GM19324 (cell line): ENCODE measurements around the gene OR8G1.
"Not testable (repeated sequence)": the region's sequence is repeated elsewhere in the genome, so short reads cannot be mapped to it uniquely, and the experiment has no call there.

ENCODE experiments used
- ATAC-seq: cut with Tn5 transposase; IDR thresholded peaks from one replicate; pipeline ENCODE4 v1.9.1; 2021; ENCODE audit warnings: mild to moderate bottlenecking, moderate library complexity; ENCODE audit not compliant: unreplicated experiment, low FRiP score

The OR8G1 gene

GRCh38 chr11:124240621-124241397 is at the start of gene OR8G1:
Gene OR8G1 (plus strand): TSS chr11:124241095. CDS start chr11:124249676, 8,581 bp downstream.
- no peak for ATAC-seq

GRCh38 chr11:124193221-124194010 is 47.5 kb upstream of the OR8G1 start:
- ATAC-seq = no peak

- no peak for ATAC-seq
These were observed 46.4 kb upstream of the OR8G1 start for GRCh38 chr11:124194293-124195188.

GRCh38 chr11:124195189-124195734 is 45.6 kb upstream of the OR8G1 start:
- peak; percentile 72 for ATAC-seq

- ATAC-seq = no peak
These were observed 42.9 kb upstream of the OR8G1 start for GRCh38 chr11:124197999-124198398.

GRCh38 chr11:124198897-124199296 is 42.0 kb upstream of the OR8G1 start:
- no peak for ATAC-seq

- no peak for ATAC-seq
These were observed 41.2 kb upstream of the OR8G1 start for GRCh38 chr11:124199702-124200101.

GRCh38 chr11:124200671-124201070 is 40.2 kb upstream of the OR8G1 start:
- no peak for ATAC-seq

- no peak for ATAC-seq
These were observed 37.9 kb upstream of the OR8G1 start for GRCh38 chr11:124202951-124203350.

- no peak for ATAC-seq
These were observed 36.9 kb upstream of the OR8G1 start for GRCh38 chr11:124204008-124204407.

- ATAC-seq = no peak
These were observed 33.6 kb upstream of the OR8G1 start for GRCh38 chr11:124207102-124207792.

GRCh38 chr11:124209824-124210357 is 31.0 kb upstream of the OR8G1 start:
- ATAC-seq = no peak

- no peak for ATAC-seq
These were observed 30.5 kb upstream of the OR8G1 start for GRCh38 chr11:124210421-124210820.

- ATAC-seq = no peak
These were observed 29.6 kb upstream of the OR8G1 start for GRCh38 chr11:124211321-124211720.

GRCh38 chr11:124214027-124214426 is 26.9 kb upstream of the OR8G1 start:
- no peak for ATAC-seq

- ATAC-seq = no peak
These were observed 21.8 kb upstream of the OR8G1 start for GRCh38 chr11:124219126-124219525.

- ATAC-seq = no peak
These were observed 18.5 kb upstream of the OR8G1 start for GRCh38 chr11:124222407-124222806.

- ATAC-seq = not testable (repeated sequence)
These were observed 16.1 kb upstream of the OR8G1 start for GRCh38 chr11:124224618-124225423.

- ATAC-seq = no peak
These were observed 15.4 kb upstream of the OR8G1 start for GRCh38 chr11:124225471-124225870.
